ENCODE measurements around the gene RTTN.

DNA sequence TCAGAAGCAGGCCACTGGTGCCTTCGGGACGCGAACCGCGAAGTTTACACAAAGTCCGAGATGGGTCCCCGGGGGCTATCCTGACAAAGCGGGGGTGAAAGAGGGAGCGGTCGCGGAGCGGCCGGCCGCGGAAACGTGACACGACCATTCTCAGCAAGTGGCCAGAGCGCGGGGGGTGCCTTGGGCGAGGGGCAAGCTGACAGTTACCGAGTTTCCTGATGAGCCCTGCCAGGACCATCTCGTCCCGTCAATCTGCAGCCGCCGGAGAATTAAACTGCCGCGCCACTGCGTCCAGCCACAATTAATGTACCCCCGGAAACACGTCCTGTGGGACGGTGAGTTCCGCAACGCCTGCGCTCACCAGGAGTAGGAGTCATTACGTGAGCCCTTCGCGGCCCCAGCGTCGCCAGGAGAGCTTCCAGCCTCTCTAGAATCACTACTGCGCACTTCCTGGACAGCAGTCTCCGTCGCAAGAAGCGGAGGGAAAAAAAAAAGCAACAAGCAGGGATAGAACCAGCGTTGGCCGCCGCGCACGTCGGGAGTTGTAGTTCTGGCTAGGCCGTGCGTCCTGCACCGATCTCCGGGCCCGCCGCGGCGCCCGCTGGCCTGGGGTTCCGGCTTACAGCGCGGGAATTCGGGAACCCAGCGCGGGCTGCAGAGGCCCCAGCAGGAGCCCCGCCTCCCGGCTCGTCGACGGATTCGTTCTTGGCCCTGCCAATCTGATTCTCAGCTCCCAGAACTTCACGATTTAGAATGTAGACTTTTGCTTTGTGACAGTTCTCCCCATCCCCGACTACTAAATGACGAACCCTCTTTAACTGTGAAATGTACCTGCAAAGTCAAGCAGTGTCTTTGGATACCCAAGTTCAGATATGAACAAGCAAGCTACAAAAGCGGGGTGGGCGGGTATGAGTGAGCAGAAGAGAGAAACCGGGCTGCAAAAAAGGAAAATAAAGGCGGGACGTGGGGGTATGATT is at the start of gene RTTN:
- no peak for TF ChIP-seq CTCF (conservative IDR thresholded peaks at IDR 0.05)
- TF ChIP-seq EZH2 (IDR thresholded peaks at IDR 0.05; ENCODE audit: low read depth): no peak

Data from PC-9 (cell line).